Ishikawa (cell line): ENCODE measurements around the gene PTPRN2.

ENCODE experiments used
- EGR1 ChIP-seq: IDR thresholded peaks from 2 replicates; pipeline ENCODE4 v1.6.1; 2012
- EP300 ChIP-seq: IDR thresholded peaks from 2 replicates; pipeline ENCODE4 v1.6.1; 2012; ENCODE audit warnings: borderline replicate concordance
- FOXM1 ChIP-seq: IDR thresholded peaks from 2 replicates; pipeline ENCODE4 v1.6.1; 2012; ENCODE audit warnings: low read depth, borderline replicate concordance
- RAD21 ChIP-seq: IDR thresholded peaks from 2 replicates; pipeline ENCODE4 v1.6.1; 2012; ENCODE audit warnings: low read depth
- TAF1 ChIP-seq: IDR thresholded peaks from 2 replicates; pipeline ENCODE4 v1.6.1; 2012; ENCODE audit warnings: low read depth, mild to moderate bottlenecking
- YY1 ChIP-seq: IDR thresholded peaks from 2 replicates; pipeline ENCODE4 v1.6.1; 2012; ENCODE audit warnings: low read depth
- TF ChIP-seq, protein P1 (sequence below): IDR thresholded peaks from 2 replicates; pipeline ENCODE4 v1.6.1; 2012
- TF ChIP-seq, protein P2 (sequence below): IDR thresholded peaks from 2 replicates; pipeline ENCODE4 v1.6.1; 2012; ENCODE audit warnings: low read depth, mild to moderate bottlenecking
- TF ChIP-seq, protein P3 (sequence below): IDR thresholded peaks from 2 replicates; pipeline ENCODE4 v1.6.1; 2012

DNA sequence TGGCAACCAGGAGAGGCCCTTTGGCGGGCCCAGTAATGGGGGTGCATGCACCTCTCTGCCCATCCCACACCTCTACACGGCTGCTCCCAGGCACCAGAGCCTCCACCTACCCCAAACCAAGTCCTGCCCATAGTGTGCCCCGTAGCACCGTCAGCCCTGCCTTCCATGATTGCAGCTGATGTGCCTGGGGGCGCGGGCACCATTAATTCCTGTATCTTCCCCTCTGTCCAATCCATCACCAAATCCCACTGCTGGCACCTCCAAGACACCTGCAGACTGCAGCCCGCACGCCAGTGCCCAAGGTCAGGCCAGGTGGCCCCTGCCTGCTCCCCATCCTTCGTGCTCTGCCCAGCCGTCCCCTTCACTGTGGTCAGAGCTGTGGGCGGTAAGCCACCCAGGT is 533.0 kb downstream of the PTPRN2 start:
- TF ChIP-seq TAF1 (no peak), EP300 (no peak), YY1 (no peak), FOXM1 (no peak), RAD21 (no peak), EGR1 (no peak)
- TF ChIP-seq, protein P1, sequence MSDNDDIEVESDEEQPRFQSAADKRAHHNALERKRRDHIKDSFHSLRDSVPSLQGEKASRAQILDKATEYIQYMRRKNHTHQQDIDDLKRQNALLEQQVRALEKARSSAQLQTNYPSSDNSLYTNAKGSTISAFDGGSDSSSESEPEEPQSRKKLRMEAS: no peak
- TF ChIP-seq, protein P2, sequence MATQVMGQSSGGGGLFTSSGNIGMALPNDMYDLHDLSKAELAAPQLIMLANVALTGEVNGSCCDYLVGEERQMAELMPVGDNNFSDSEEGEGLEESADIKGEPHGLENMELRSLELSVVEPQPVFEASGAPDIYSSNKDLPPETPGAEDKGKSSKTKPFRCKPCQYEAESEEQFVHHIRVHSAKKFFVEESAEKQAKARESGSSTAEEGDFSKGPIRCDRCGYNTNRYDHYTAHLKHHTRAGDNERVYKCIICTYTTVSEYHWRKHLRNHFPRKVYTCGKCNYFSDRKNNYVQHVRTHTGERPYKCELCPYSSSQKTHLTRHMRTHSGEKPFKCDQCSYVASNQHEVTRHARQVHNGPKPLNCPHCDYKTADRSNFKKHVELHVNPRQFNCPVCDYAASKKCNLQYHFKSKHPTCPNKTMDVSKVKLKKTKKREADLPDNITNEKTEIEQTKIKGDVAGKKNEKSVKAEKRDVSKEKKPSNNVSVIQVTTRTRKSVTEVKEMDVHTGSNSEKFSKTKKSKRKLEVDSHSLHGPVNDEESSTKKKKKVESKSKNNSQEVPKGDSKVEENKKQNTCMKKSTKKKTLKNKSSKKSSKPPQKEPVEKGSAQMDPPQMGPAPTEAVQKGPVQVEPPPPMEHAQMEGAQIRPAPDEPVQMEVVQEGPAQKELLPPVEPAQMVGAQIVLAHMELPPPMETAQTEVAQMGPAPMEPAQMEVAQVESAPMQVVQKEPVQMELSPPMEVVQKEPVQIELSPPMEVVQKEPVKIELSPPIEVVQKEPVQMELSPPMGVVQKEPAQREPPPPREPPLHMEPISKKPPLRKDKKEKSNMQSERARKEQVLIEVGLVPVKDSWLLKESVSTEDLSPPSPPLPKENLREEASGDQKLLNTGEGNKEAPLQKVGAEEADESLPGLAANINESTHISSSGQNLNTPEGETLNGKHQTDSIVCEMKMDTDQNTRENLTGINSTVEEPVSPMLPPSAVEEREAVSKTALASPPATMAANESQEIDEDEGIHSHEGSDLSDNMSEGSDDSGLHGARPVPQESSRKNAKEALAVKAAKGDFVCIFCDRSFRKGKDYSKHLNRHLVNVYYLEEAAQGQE: no peak
- TF ChIP-seq, protein P3, sequence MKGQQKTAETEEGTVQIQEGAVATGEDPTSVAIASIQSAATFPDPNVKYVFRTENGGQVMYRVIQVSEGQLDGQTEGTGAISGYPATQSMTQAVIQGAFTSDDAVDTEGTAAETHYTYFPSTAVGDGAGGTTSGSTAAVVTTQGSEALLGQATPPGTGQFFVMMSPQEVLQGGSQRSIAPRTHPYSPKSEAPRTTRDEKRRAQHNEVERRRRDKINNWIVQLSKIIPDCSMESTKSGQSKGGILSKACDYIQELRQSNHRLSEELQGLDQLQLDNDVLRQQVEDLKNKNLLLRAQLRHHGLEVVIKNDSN: no peak
